ENCODE results near the gene RBMS1. TPM values are rescaled to one million over a fixed set of nuclear protein-coding genes. Genes with fewer than 3 reads are reported as not detected.
"Not testable (repeated sequence)": the region's sequence is repeated elsewhere in the genome, so short reads cannot be mapped to it uniquely, and the experiment has no call there.

Gene RBMS1
- total RNA-seq, 1 donor, result 170 TPM

- TF ChIP-seq, protein P1, sequence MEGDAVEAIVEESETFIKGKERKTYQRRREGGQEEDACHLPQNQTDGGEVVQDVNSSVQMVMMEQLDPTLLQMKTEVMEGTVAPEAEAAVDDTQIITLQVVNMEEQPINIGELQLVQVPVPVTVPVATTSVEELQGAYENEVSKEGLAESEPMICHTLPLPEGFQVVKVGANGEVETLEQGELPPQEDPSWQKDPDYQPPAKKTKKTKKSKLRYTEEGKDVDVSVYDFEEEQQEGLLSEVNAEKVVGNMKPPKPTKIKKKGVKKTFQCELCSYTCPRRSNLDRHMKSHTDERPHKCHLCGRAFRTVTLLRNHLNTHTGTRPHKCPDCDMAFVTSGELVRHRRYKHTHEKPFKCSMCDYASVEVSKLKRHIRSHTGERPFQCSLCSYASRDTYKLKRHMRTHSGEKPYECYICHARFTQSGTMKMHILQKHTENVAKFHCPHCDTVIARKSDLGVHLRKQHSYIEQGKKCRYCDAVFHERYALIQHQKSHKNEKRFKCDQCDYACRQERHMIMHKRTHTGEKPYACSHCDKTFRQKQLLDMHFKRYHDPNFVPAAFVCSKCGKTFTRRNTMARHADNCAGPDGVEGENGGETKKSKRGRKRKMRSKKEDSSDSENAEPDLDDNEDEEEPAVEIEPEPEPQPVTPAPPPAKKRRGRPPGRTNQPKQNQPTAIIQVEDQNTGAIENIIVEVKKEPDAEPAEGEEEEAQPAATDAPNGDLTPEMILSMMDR (IDR thresholded peaks at IDR 0.05; ENCODE audit: insufficient read depth, low read length), result no peak
- DNase-seq (ENCODE audit: low read depth), result peak; percentile 72
- peak overlapping the region; percentile 75 for H3K4me3 ChIP-seq (ENCODE audit: low read depth, low read length)
Measured at GRCh38 chr2:160492401-160493226, 993 bp downstream of the RBMS1 start.

GRCh38 chr2:160491911-160492371 is 1.7 kb downstream of the RBMS1 start:
- peak overlapping the region; percentile 75 for H3K4me3 ChIP-seq (ENCODE audit: low read depth, low read length)
- TF ChIP-seq, protein P1 (IDR thresholded peaks at IDR 0.05; ENCODE audit: insufficient read depth, low read length), result no peak
- peak; percentile 82 for DNase-seq (ENCODE audit: low read depth)

GRCh38 chr2:160490733-160491685 is 2.6 kb downstream of the RBMS1 start:
- TF ChIP-seq, protein P1 (IDR thresholded peaks at IDR 0.05; ENCODE audit: insufficient read depth, low read length), result no peak
- peak overlapping the region; percentile 75 for H3K4me3 ChIP-seq (ENCODE audit: low read depth, low read length)
- peak; percentile 30 for DNase-seq (ENCODE audit: low read depth)

DNA sequence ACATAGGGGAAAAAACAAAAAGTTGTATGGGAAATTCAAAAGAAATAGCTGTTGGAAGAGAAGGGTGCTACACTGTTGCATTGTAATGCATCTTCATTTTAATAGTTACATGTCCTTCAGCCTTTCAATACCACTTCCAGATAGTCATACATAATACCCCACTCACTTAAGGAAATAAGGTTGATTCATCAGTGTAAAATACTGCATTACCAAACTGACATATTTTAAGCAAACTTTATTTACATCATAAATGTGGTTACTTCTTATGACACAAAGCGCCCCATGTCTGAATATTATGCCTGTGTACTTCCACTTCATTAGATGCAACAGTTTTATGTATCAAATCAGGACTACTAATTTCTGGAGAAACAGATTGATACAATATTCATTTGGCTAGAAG is 4.5 kb downstream of the RBMS1 start:
- TF ChIP-seq, protein P1 (IDR thresholded peaks at IDR 0.05; ENCODE audit: insufficient read depth, low read length), result no peak
- no peak overlapping the region for H3K4me3 ChIP-seq (ENCODE audit: low read depth, low read length)
- DNase-seq (ENCODE audit: low read depth), result peak; percentile 19

DNA sequence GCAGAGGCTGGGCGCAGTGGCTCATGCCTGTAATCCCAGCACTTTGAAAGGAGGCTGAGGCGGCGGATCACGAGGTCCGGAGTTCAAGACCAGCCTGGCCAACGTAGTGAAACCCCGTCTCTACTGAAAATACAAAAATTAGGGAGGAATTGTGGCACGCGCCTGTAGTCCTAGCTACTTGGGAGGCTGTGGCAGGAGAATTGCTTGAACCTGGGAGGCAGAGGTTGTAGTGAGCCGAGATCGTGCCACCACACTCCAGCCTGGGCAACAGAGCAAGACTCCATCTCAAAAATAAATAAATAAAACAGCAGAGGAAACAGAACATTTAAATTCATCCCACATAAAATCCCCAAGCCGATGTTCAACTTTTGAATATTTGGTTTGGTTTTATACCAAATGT is 5.3 kb downstream of the RBMS1 start:
- H3K4me3 ChIP-seq (ENCODE audit: low read depth, low read length); DNase-seq (ENCODE audit: low read depth): not testable (repeated sequence)

GRCh38 chr2:160486341-160486740 is 7.3 kb downstream of the RBMS1 start:
- DNase-seq (ENCODE audit: low read depth), result peak; percentile 62
- TF ChIP-seq, protein P1 (IDR thresholded peaks at IDR 0.05; ENCODE audit: insufficient read depth, low read length), result no peak
- no peak overlapping the region for H3K4me3 ChIP-seq (ENCODE audit: low read depth, low read length)

All from fibroblast of the aortic adventitia (primary cell).